Mucosa of descending colon (tissue), 3 donors: Measurements from ENCODE around the gene LGMN. TPM values are rescaled to one million over a fixed set of nuclear protein-coding genes. Genes with fewer than 3 reads are reported as not detected.

Experiments used
- ATAC-seq: fragments of 200-7000 bp; cut with Tn5 transposase; one replicate; pipeline ENCODE4 v1.9.1; 2020; ENCODE audit warnings: mild to moderate bottlenecking, moderate library complexity
- DNase-seq, 3 donors: peaks; one replicate each; pipeline ENCODE4 v3.0.0-alpha.2; 2020
- H3K36me3 ChIP-seq: fragments of 200-600 bp; one replicate; pipeline ENCODE4 v1.8.0; 2021; ENCODE audit warnings: low read depth, mild to moderate bottlenecking
- H3K4me1 ChIP-seq: fragments of 200-600 bp; one replicate; pipeline ENCODE4 v1.8.0; 2021; ENCODE audit warnings: low read depth, mild to moderate bottlenecking
- H3K4me3 ChIP-seq: fragments of 200-600 bp; one replicate; pipeline ENCODE4 v1.8.0; 2021; ENCODE audit warnings: mild to moderate bottlenecking
- H3K9me3 ChIP-seq: fragments of 200-600 bp; one replicate; pipeline ENCODE4 v1.8.0; 2021; ENCODE audit warnings: mild to moderate bottlenecking
- intact Hi-C, 2 donors: fragments of 100-400 bp; cut with DNase I in 1 of 2; cut with micrococcal nuclease in 1 of 2; formaldehyde crosslinking; loops; one replicate each; pipeline versions ENCODE4 v1.11.0 to v1.11.1; 2022; cut with DNase I, micrococcal nuclease
- total RNA-seq, 3 donors: library from RNA; stranded (reverse); fragmentation: NEBNext Ultra II Directional in 2 of 3; extraction: Animal tissue kit (Norgen Biotek cat#: 25700) in 2 of 3; gene quantifications; one replicate each; pipeline versions ENCODE4 v1.2.1 to v1.2.4, GENCODE V29; 2021 to 2023
- TF ChIP-seq, protein P1 (sequence below): fragments of 200-600 bp; IDR thresholded peaks from one replicate; pipeline ENCODE4 v1.8.0; 2022; ENCODE audit warnings: antibody characterized with exemption, mild to moderate bottlenecking
- donor health status: DM: no; HTN: no; CAD: no; lungs with moderate emphysema.
- donor health status: DM: no; HTN: no; CAD: no.
- donor health status: DM: no; HTN: yes; CAD: no.

LGMN gene
- total RNA-seq, 3 donors from 2014 or later: 86.8 to 103 (median 94.3) TPM

DNA sequence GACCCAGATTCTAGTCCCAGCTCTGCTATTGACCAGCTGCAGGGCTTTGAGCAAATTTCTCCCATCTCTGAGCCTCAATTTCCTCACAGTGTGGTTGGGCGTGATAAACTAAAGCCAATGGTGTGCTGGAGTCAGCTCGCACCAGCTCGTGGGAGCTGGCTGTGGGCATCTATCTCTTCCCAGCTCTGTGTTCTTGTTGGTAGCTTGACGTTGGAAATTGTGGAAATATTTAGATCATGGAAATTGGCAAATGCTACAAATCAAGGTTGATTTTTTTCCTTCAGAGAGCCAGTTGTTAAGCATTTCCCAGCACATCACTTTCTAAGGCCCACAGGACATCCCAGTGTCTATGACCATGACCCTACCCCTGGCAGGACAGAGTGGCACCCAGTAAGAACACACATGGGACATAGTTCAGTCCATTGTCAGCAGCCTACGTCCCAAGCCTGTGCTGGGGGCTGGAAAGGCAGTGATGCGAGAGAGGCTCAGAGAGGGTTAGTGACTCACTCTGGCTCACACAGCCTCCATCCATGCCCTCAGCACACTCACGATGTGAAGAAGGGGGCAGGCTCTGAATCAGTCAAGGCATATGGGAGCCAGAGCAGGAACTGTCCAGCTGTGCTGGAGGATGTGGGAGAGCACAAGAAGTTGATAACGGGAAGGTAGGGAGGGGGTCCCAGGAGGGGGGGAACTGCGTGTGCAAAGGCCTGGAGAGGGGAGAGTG lies 77.6 kb downstream of the LGMN start:
- ATAC-seq: no peak

DNA sequence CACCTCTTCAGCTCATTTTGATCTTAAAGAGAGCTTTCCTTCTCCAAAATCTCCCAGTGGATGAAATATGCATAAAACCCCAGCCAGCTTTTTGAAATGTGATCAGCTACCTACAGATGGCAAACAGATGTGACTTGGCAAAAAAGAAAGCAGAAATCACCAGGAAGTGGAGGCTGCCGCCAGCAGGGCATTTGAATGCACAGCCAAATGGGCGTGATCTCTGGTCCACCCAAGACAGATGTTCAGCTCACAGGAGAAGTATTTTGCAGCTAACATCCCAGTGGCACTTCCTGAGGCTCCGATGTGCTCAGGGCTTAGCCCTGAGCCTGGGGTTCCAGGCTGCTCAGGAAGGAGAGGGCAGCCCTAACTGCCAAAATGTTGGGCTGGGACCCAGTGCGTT lies 78.3 kb downstream of the LGMN start:
- no peaks in the 10 kb centered on the region for H3K9me3 ChIP-seq
- DNase-seq (no peak), ATAC-seq (peak; percentile 65)
- TF ChIP-seq, protein P1, sequence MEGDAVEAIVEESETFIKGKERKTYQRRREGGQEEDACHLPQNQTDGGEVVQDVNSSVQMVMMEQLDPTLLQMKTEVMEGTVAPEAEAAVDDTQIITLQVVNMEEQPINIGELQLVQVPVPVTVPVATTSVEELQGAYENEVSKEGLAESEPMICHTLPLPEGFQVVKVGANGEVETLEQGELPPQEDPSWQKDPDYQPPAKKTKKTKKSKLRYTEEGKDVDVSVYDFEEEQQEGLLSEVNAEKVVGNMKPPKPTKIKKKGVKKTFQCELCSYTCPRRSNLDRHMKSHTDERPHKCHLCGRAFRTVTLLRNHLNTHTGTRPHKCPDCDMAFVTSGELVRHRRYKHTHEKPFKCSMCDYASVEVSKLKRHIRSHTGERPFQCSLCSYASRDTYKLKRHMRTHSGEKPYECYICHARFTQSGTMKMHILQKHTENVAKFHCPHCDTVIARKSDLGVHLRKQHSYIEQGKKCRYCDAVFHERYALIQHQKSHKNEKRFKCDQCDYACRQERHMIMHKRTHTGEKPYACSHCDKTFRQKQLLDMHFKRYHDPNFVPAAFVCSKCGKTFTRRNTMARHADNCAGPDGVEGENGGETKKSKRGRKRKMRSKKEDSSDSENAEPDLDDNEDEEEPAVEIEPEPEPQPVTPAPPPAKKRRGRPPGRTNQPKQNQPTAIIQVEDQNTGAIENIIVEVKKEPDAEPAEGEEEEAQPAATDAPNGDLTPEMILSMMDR: no peak
- no peaks in the 10 kb centered on the region for H3K36me3 ChIP-seq
- intact Hi-C loops: no loop called here
- H3K4me1 ChIP-seq: no peaks in the 10 kb centered on the region
- H3K4me3 ChIP-seq: no peak overlapping the region

More for the DNA sequence above, 77.6 kb downstream of the LGMN start:
- TF ChIP-seq, protein P1: no peak
- Histone ChIP-seq H3K4me3 (no peak overlapping the region), H3K9me3 (no peaks in the 10 kb centered on the region), H3K36me3 (no peaks in the 10 kb centered on the region), H3K4me1 (no peaks in the 10 kb centered on the region)
- DNase-seq: no peak
- intact Hi-C loops: no loop called here

DNA sequence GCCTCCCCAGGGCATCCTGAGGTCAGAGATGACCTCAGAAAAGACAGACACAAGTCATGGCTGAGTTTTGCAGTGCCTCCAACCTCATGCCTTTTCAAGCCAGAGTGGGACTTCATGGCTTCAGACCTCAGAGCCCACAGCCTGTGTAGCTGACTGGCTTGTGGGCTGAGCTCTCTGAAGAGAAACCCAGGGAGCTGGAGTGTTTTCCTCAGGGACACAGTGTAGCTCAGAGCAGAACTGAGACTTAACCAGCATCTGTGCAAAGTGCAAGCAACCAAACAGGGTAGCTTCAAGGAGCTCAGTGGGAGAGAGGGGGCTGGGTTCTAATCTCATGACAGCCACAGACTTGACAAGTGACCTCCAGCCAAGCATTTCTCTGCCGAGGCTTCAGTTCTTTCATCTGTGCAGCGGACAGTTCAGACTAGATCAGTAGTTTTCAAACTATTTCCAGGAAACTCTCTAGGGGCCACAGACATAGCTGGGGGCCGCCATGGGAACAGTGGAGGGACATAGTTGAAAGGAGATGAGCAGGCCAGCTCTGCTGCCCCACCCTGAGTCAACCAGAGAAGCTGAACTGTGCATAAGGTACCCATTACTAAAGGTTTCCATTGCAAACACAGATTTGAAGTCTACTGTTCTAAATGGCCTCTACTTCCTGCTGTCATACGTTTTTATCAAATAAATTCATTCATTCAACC lies 80.0 kb downstream of the LGMN start:
- no peaks in the 10 kb centered on the region for H3K4me1 ChIP-seq
- no peak for DNase-seq
- TF ChIP-seq, protein P1: no peak
- H3K9me3 ChIP-seq: no peaks in the 10 kb centered on the region
- no peak for ATAC-seq
- intact Hi-C loops: no loop called here
- no peak overlapping the region for H3K4me3 ChIP-seq
- H3K36me3 ChIP-seq: no peaks in the 10 kb centered on the region

DNA sequence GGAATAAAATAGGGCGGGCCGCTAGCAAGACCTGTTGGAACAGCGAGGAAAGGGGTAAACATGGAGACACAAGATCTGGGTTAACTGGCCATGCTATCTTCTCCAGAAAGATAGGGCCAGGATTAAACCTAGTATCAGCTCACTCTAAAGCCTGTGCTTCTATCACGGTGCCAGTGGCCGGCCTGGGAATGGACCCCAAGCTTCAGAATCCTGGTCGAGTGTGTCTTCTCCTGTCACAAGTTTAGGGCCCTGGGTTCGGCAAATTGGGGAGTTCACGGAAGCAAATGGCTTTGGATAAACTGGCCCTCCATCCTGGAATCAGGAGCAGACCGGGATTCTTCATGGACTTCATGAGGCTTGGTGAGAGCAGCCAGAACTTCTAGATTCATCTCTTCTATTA lies 82.2 kb downstream of the LGMN start:
- TF ChIP-seq, protein P1: no peak
- Histone ChIP-seq H3K4me1 (no peaks in the 10 kb centered on the region), H3K36me3 (no peaks in the 10 kb centered on the region), H3K9me3 (no peaks in the 10 kb centered on the region), H3K4me3 (no peak overlapping the region)
- intact Hi-C loops: no loop called here
- ATAC-seq: no peak
- no peak for DNase-seq

DNA sequence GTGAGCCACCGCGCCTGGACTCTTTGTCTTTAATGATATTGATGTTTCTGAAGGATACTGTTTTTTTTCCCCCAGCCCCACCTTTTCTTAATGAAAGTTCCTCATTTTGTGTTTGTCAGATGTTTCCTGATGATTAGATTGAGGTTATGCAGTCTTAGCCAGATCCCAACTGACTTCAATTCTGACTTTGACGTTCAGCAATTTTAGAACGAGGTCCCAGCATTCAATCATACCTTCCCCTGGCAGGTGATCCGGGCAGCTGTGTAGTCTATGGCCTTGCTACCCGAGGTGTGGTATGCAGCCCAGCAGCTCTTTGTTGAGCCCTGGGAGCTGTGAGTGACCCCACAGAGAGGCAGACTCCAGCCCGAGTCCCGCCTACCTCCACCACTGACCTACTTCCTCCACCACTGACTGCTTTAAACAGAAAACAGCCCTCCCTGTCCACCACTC lies 82.7 kb downstream of the LGMN start:
- Histone ChIP-seq H3K4me3 (no peak overlapping the region), H3K36me3 (no peaks in the 10 kb centered on the region), H3K4me1 (no peaks in the 10 kb centered on the region), H3K9me3 (no peaks in the 10 kb centered on the region)
- intact Hi-C loops: no loop called here
- DNase-seq (no peak), ATAC-seq (peak; percentile 45)
- TF ChIP-seq, protein P1: no peak
